ENCODE data around the gene GID4.

GID4 gene

GRCh38 chr17:18028952-18029540, 10.2 kb upstream of the GID4 start:
- no peak overlapping the region for H3K4me3 ChIP-seq (ENCODE audit: low read depth, low read length)
- no peak for TF ChIP-seq MAX (IDR thresholded peaks at IDR 0.05; ENCODE audit: low read depth, low read length)
- TF ChIP-seq CTCF (IDR thresholded peaks at IDR 0.05; ENCODE audit: low read depth, low read length): no peak
- TF ChIP-seq MYC (IDR thresholded peaks at IDR 0.05; ENCODE audit: low read depth, low read length): no peak
- TF ChIP-seq POLR2A (IDR thresholded peaks at IDR 0.05; ENCODE audit: extremely low read depth, insufficient read length): no peak
- DNase-seq (ENCODE audit: low read depth): no peak

GRCh38 chr17:18031955-18032354, 7.3 kb upstream of the GID4 start:
- no peak overlapping the region for H3K4me3 ChIP-seq (ENCODE audit: low read depth, low read length)
- no peak for DNase-seq (ENCODE audit: low read depth)
- TF ChIP-seq MYC (IDR thresholded peaks at IDR 0.05; ENCODE audit: low read depth, low read length) (no peak), MAX (IDR thresholded peaks at IDR 0.05; ENCODE audit: low read depth, low read length) (no peak), CTCF (IDR thresholded peaks at IDR 0.05; ENCODE audit: low read depth, low read length) (no peak), POLR2A (IDR thresholded peaks at IDR 0.05; ENCODE audit: extremely low read depth, insufficient read length) (no peak)

GRCh38 chr17:18033442-18034099, 5.6 kb upstream of the GID4 start:
- TF ChIP-seq MYC (IDR thresholded peaks at IDR 0.05; ENCODE audit: low read depth, low read length) (peak; percentile 50), CTCF (IDR thresholded peaks at IDR 0.05; ENCODE audit: low read depth, low read length) (peak; percentile 55), MAX (IDR thresholded peaks at IDR 0.05; ENCODE audit: low read depth, low read length) (no peak), POLR2A (IDR thresholded peaks at IDR 0.05; ENCODE audit: extremely low read depth, insufficient read length) (no peak)
- no peak overlapping the region for H3K4me3 ChIP-seq (ENCODE audit: low read depth, low read length)
- DNase-seq (ENCODE audit: low read depth): peak; percentile 89

- TF ChIP-seq POLR2A (IDR thresholded peaks at IDR 0.05; ENCODE audit: extremely low read depth, insufficient read length) (no peak), MYC (IDR thresholded peaks at IDR 0.05; ENCODE audit: low read depth, low read length) (no peak), MAX (IDR thresholded peaks at IDR 0.05; ENCODE audit: low read depth, low read length) (no peak), CTCF (IDR thresholded peaks at IDR 0.05; ENCODE audit: low read depth, low read length) (no peak)
- no peak for DNase-seq (ENCODE audit: low read depth)
- H3K4me3 ChIP-seq (ENCODE audit: low read depth, low read length): no peak overlapping the region
Measured at GRCh38 chr17:18035704-18036103, 3.5 kb upstream of the GID4 start.

- DNase-seq (ENCODE audit: low read depth): peak; percentile 87
- H3K4me3 ChIP-seq (ENCODE audit: low read depth, low read length): peak overlapping the region; percentile 83
Measured at GRCh38 chr17:18037486-18037885, 1.7 kb upstream of the GID4 start.

More at GRCh38 chr17:18037486-18037885, 1.7 kb upstream of the GID4 start:
- TF ChIP-seq MAX (IDR thresholded peaks at IDR 0.05; ENCODE audit: low read depth, low read length): peak; percentile 49; the same call in 1 of the 2 replicates
- TF ChIP-seq CTCF (IDR thresholded peaks at IDR 0.05; ENCODE audit: low read depth, low read length): no peak
- TF ChIP-seq MYC (IDR thresholded peaks at IDR 0.05; ENCODE audit: low read depth, low read length): peak; percentile 43; the same call in 1 of the 2 replicates

All from NB4 (cell line).